Calu3 (cell line): ENCODE data around the gene GIGYF2. TPM values are rescaled to one million over a fixed set of nuclear protein-coding genes. Genes with fewer than 3 reads are reported as not detected.
A peak's percentile ranks its signal among the peaks of the same experiment; 100 is the strongest.

Experiments used
- BruUV-seq: library from RNA; stranded (reverse); fragments of 400-500 nt; replicated peaks from 2 replicates; lab custom pipeline; 2021; lab: Mats Ljungman, UMichigan
- CTCF ChIA-PET: fragments of 300-600 bp; sonication (Branson Sonifier 250); formaldehyde crosslinking; loops from one replicate; lab custom pipeline; 2022; ENCODE audit warnings: antibody characterized with exemption; lab: Charles Lee
- DNase-seq: peaks from one replicate; pipeline ENCODE4 v3.0.0; 2022
- H3K27ac Mint-ChIP-seq: one replicate; pipeline ENCODE4 v1.8.0; 2022; ENCODE audit warnings: mixed read lengths; ENCODE audit not compliant: unreplicated experiment
- H3K27me3 Mint-ChIP-seq: one replicate; pipeline ENCODE4 v1.8.0; 2022; ENCODE audit warnings: mixed read lengths; ENCODE audit not compliant: unreplicated experiment
- H3K36me3 Mint-ChIP-seq: one replicate; pipeline ENCODE4 v1.8.0; 2022; ENCODE audit warnings: mild to moderate bottlenecking, moderate library complexity, mixed read lengths; ENCODE audit not compliant: insufficient read depth, unreplicated experiment
- H3K4me1 Mint-ChIP-seq: one replicate; pipeline ENCODE4 v1.8.0; 2022; ENCODE audit warnings: mild to moderate bottlenecking, low read depth, mixed read lengths; ENCODE audit not compliant: unreplicated experiment
- H3K4me3 Mint-ChIP-seq: one replicate; pipeline ENCODE4 v1.8.0; 2022; ENCODE audit warnings: mild to moderate bottlenecking, low read depth, moderate library complexity, mixed read lengths; ENCODE audit not compliant: unreplicated experiment
- H3K9me3 Mint-ChIP-seq: one replicate; pipeline ENCODE4 v1.8.0; 2022; ENCODE audit warnings: low read depth, mixed read lengths; ENCODE audit not compliant: unreplicated experiment
- intact Hi-C: fragments of 100-400 bp; cut with micrococcal nuclease; formaldehyde crosslinking; loops from one replicate; pipeline ENCODE4 v1.10.0; 2022; ENCODE audit not compliant: unreplicated experiment
- total RNA-seq: library from RNA; stranded (reverse); gene quantifications from 2 replicates; pipeline ENCODE4 v1.2.3, GENCODE V29; 2022
- TF ChIP-seq, protein P1 (sequence below): fragments of 200-600 bp; IDR thresholded peaks from one replicate; pipeline ENCODE4 v1.8.0; 2022; ENCODE audit warnings: antibody characterized with exemption; ENCODE audit not compliant: unreplicated experiment

Gene GIGYF2
- total RNA-seq, 1 experiment from 2014 or later, result 72.2 TPM

DNA sequence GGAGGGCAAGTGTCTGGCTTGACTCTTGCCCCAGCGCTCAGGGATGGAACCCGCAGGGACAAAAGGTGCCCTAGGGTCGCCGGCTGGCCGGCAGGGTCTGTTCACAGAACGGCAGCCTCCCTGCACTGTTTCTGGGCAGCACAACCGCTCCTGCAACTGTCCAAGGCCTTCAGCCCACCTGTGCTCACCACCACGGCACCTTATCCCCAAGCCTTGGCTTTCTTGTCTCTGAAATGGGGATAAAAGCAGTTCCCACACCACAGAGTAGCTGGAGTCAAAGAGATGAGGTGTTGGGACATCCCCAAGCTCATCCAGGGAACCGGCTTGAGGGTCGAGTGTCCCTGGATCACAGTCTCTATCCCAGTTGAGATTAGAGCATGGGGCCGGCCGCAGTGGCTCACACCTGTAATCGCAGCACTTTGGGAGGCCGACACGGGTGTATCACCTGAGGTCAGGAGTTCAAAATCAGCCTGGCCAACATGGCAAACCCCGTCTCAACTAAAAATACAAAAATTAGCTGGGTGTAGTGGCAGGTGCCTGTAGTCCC, 177.6 kb downstream of the GIGYF2 start:
- no TSS peak for BruUV-seq
- Mint-ChIP-seq H3K4me3 (peak overlapping the region; percentile 67), H3K36me3 (peaks cover 34% of the 10 kb centered on the region), H3K27me3 (no peaks in the 10 kb centered on the region), H3K4me1 (peaks cover 18% of the 10 kb centered on the region), H3K9me3 (no peaks in the 10 kb centered on the region), H3K27ac (no peak overlapping the region)
- TF ChIP-seq, protein P1, sequence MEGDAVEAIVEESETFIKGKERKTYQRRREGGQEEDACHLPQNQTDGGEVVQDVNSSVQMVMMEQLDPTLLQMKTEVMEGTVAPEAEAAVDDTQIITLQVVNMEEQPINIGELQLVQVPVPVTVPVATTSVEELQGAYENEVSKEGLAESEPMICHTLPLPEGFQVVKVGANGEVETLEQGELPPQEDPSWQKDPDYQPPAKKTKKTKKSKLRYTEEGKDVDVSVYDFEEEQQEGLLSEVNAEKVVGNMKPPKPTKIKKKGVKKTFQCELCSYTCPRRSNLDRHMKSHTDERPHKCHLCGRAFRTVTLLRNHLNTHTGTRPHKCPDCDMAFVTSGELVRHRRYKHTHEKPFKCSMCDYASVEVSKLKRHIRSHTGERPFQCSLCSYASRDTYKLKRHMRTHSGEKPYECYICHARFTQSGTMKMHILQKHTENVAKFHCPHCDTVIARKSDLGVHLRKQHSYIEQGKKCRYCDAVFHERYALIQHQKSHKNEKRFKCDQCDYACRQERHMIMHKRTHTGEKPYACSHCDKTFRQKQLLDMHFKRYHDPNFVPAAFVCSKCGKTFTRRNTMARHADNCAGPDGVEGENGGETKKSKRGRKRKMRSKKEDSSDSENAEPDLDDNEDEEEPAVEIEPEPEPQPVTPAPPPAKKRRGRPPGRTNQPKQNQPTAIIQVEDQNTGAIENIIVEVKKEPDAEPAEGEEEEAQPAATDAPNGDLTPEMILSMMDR, result no peak
- DNase-seq, result no peak
- CTCF ChIA-PET, result interaction anchor here (1.1 kb wide), 1 partner anchor 17 kb away, joined by 3 read pairs; no protein-coding TSS in a partner anchor
- intact Hi-C loops, result no loop called here

GRCh38 chr2:232875256-232876121, 178.4 kb downstream of the GIGYF2 start:
- intact Hi-C loops, result no loop called here
- Mint-ChIP-seq H3K4me3 (peak overlapping the region; percentile 67), H3K36me3 (peaks cover 34% of the 10 kb centered on the region), H3K9me3 (no peaks in the 10 kb centered on the region), H3K27me3 (no peaks in the 10 kb centered on the region), H3K4me1 (peaks cover 18% of the 10 kb centered on the region), H3K27ac (no peak overlapping the region)
- no peak for DNase-seq
- TF ChIP-seq, protein P1, result no peak
- no TSS peak for BruUV-seq
- CTCF ChIA-PET, result no interaction called here

DNA sequence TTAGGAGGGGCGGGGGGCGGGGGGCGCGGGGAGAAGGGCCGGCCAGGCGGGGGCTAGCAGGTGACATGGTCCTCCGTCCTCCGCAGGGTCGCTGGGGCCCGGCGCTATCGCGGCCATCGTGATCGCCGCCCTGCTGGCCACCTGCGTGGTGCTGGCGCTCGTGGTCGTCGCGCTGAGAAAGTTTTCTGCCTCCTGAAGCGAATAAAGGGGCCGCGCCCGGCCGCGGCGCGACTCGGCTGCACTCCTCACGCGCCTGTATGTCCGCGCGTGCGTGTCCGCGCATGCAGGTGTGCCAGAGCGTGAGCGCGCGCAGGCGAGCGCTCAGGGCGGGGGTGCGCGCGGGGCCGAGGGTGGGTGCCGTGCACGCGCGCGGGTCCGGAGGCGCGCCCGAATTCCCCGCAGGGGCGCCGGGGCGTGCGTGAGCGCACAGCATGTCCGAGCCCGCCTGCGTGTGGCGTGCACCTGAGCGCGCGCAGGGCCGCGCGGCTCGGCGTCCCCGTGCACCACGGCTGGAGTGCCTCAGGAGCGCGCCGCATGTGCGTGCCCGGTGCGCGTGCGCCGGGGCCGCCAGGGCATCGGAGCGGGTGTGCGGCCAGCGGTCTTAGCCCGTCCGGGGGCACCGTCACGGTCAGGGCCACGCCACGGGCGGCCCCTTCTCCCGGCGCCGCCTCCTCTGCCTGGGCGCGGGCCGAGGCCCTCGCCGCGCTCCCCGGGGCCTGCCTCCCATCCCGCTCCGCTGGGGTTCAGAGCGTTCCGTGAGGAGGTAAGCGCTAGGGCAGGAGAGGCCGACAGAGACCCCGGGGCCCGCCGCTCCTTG, 179.2 kb downstream of the GIGYF2 start:
- intact Hi-C loops, result no loop called here
- Mint-ChIP-seq H3K4me3 (peak overlapping the region; percentile 67), H3K36me3 (peaks cover 34% of the 10 kb centered on the region), H3K4me1 (peaks cover 18% of the 10 kb centered on the region), H3K9me3 (no peaks in the 10 kb centered on the region), H3K27me3 (no peaks in the 10 kb centered on the region), H3K27ac (no peak overlapping the region)
- TF ChIP-seq, protein P1, result peak; percentile 44
- no TSS peak for BruUV-seq
- CTCF ChIA-PET, result no interaction called here
- peak; percentile 66 for DNase-seq

DNA sequence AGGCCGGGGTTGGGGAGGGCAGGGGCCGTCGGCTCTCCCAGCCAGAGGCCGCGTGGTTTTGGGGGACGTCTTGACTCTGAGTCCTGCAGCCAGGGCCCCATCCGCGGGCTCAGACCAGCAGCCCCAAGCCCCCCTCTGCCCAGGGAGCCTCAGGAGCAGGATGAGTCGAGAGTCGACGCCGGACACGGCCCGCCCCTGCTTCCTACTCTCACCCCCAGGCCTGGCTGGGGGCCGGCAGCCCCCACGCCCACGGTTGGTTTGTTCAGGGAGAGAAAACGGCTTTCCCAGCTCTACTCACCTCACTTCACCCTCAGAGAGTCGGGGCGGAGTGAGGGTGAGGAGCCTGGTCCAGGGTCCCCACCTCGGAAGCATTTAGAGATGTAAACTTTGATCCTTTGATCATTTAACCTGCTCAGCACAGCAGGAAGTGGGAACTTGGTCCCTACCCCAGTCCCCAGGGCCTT, 179.9 kb downstream of the GIGYF2 start:
- Mint-ChIP-seq H3K4me1 (peaks cover 18% of the 10 kb centered on the region), H3K27ac (no peak overlapping the region), H3K9me3 (no peaks in the 10 kb centered on the region), H3K36me3 (peaks cover 32% of the 10 kb centered on the region), H3K4me3 (peak overlapping the region; percentile 67), H3K27me3 (no peaks in the 10 kb centered on the region)
- TF ChIP-seq, protein P1, result no peak
- intact Hi-C loops, result no loop called here
- DNase-seq, result no peak
- CTCF ChIA-PET, result no interaction called here
- no TSS peak for BruUV-seq
